Vagina (tissue), 2 donors: ENCODE data around the gene ERVH48-1.

Source experiments
- POLR2A ChIP-seq, 2 donors: fragments of 450-650 bp; IDR thresholded peaks; one replicate each; pipeline ENCODE4 v1.6.1; 2017; ENCODE audit warnings: antibody characterized with exemption in 2 of 2, mild to moderate bottlenecking in 2 of 2, moderate library complexity in 2 of 2
- TF ChIP-seq, protein P1 (sequence below), 3 experiments: fragments of 450-650 bp in 2 of 3; fragments of 200-600 bp in 1 of 3; sonication (generic) in 1 of 3; IDR thresholded peaks; one replicate each; pipeline ENCODE4 v1.5.1; 2017 to 2019; ENCODE audit warnings: antibody characterized with exemption in 3 of 3, mild to moderate bottlenecking in 2 of 3, moderate library complexity in 2 of 3

DNA sequence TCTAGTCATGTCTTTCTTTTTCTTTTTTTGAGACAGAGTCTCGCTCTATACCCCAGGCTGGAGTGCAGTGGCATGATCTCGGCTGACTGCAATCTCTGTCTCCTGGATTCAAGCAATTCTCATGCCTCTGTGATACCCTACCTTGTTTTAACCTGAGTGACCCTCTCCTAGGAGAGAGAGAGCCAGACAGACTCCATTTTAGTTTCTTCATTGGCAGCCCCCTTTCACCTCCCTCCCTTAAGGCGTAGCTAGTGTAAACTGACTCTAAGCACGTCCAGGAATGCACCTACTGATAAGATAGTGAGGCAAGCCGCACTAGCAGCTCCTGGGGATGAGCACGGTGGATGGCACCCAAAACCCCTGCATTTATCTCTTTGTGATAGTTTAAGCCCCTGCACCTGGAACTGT lies 43.8 kb upstream of the ERVH48-1 start:
- no peak for TF ChIP-seq POLR2A (IDR thresholded peaks at IDR 0.05)
- TF ChIP-seq, protein P1, sequence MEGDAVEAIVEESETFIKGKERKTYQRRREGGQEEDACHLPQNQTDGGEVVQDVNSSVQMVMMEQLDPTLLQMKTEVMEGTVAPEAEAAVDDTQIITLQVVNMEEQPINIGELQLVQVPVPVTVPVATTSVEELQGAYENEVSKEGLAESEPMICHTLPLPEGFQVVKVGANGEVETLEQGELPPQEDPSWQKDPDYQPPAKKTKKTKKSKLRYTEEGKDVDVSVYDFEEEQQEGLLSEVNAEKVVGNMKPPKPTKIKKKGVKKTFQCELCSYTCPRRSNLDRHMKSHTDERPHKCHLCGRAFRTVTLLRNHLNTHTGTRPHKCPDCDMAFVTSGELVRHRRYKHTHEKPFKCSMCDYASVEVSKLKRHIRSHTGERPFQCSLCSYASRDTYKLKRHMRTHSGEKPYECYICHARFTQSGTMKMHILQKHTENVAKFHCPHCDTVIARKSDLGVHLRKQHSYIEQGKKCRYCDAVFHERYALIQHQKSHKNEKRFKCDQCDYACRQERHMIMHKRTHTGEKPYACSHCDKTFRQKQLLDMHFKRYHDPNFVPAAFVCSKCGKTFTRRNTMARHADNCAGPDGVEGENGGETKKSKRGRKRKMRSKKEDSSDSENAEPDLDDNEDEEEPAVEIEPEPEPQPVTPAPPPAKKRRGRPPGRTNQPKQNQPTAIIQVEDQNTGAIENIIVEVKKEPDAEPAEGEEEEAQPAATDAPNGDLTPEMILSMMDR (IDR thresholded peaks at IDR 0.05) = no peak
